ENCODE measurements around the gene KLK13. TPM values are rescaled to one million over a fixed set of nuclear protein-coding genes. Genes with fewer than 3 reads are reported as not detected.

Gene KLK13
- total RNA-seq, 2 experiments from 2014 or later, result not detected

DNA sequence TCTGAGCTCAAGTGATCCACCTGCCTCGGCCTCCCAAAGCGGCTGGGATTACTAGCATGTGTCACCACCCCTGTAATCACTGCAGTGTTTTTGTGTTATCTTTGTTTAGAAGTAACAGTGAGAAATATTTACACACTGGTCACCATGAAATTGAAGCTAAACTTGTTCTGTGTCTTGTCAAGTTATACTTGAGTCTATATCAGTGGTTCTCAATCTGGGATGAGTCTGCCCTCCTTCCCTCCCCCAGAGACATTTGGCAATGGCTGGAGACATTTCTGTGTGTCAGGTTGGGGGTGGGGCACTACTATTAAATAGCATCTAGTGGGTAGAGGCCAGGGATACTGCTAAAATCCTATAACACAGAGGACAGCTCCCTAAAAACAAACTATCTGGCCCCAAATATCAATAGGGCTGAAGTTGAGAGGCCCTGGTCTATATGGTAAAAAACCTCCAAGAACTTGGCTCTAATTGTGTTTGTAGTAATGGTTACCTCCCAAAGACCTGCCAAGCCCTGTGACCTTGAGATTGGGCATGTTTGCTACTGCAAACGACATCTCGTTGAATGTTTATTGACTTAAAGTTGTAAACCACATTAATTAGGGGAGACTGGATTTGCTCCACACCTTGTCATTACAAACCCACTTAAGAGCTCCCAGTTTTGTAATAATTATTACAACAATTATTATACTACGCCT lies 36.4 kb upstream of the KLK13 start:
- no peak for ATAC-seq (ENCODE audit: poor library complexity)
- peaks cover 40% of the 10 kb centered on the region for H3K36me3 ChIP-seq (ENCODE audit: insufficient read depth, low read length)
- no peak overlapping the region for H3K4me3 ChIP-seq (ENCODE audit: low read length)
- H3K27ac ChIP-seq (ENCODE audit: low read depth in 1 of 2, low read length in 2 of 2), result no peak overlapping the region
- Mint-ChIP-seq H3K36me3 (ENCODE audit: low read depth) (peaks cover 73% of the 10 kb centered on the region), H3K27me3 (no peaks in the 10 kb centered on the region), H3K9me3 (no peaks in the 10 kb centered on the region), H3K4me1 (ENCODE audit: low read depth) (peaks cover 47% of the 10 kb centered on the region), H3K4me3 (no peak overlapping the region), H3K27ac (no peak overlapping the region)
- no peaks in the 10 kb centered on the region for H3K9me3 ChIP-seq (ENCODE audit: control insufficient read depth in 1 of 2, insufficient read depth in 1 of 2, low read length in 2 of 2)
- H3K27me3 ChIP-seq (ENCODE audit: control insufficient read depth in 1 of 2, insufficient read depth in 2 of 2, low read length in 2 of 2), result no peaks in the 10 kb centered on the region
- intact Hi-C loops (cut with DNase I, micrococcal nuclease), result loop anchor here in 1 of 2 experiments (10.0 kb wide), 2 partner anchors 603 to 1077 kb away; partner anchors contain the start of genes VRK3 and ZNF473
- ChIA-PET POLR2A (no interaction called here), CTCF (no interaction called here)
- no peak for DNase-seq
- TF ChIP-seq, protein P1, sequence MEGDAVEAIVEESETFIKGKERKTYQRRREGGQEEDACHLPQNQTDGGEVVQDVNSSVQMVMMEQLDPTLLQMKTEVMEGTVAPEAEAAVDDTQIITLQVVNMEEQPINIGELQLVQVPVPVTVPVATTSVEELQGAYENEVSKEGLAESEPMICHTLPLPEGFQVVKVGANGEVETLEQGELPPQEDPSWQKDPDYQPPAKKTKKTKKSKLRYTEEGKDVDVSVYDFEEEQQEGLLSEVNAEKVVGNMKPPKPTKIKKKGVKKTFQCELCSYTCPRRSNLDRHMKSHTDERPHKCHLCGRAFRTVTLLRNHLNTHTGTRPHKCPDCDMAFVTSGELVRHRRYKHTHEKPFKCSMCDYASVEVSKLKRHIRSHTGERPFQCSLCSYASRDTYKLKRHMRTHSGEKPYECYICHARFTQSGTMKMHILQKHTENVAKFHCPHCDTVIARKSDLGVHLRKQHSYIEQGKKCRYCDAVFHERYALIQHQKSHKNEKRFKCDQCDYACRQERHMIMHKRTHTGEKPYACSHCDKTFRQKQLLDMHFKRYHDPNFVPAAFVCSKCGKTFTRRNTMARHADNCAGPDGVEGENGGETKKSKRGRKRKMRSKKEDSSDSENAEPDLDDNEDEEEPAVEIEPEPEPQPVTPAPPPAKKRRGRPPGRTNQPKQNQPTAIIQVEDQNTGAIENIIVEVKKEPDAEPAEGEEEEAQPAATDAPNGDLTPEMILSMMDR (IDR thresholded peaks at IDR 0.05), result no peak
- H3K4me1 ChIP-seq (ENCODE audit: insufficient read depth, low read length), result peaks cover 30% of the 10 kb centered on the region

- no peak for DNase-seq
- no peaks in the 10 kb centered on the region for H3K27me3 Mint-ChIP-seq
- intact Hi-C loops (cut with DNase I, micrococcal nuclease), result loop anchor here in 1 of 2 experiments (10.0 kb wide), 2 partner anchors 604 to 1076 kb away; partner anchors contain the start of genes VRK3 and ZNF473
- no peak overlapping the region for H3K4me3 Mint-ChIP-seq
- TF ChIP-seq, protein P1 (IDR thresholded peaks at IDR 0.05), result no peak
- peaks cover 40% of the 10 kb centered on the region for H3K4me1 Mint-ChIP-seq (ENCODE audit: low read depth)
- no peak overlapping the region for H3K27ac ChIP-seq (ENCODE audit: low read depth in 1 of 2, low read length in 2 of 2)
- ChIA-PET POLR2A (no interaction called here), CTCF (no interaction called here)
- H3K36me3 ChIP-seq (ENCODE audit: insufficient read depth, low read length), result peaks cover 40% of the 10 kb centered on the region
- no peak overlapping the region for H3K27ac Mint-ChIP-seq
- H3K4me1 ChIP-seq (ENCODE audit: insufficient read depth, low read length), result peaks cover 25% of the 10 kb centered on the region
- peaks cover 66% of the 10 kb centered on the region for H3K36me3 Mint-ChIP-seq (ENCODE audit: low read depth)
- no peaks in the 10 kb centered on the region for H3K27me3 ChIP-seq (ENCODE audit: control insufficient read depth in 1 of 2, insufficient read depth in 2 of 2, low read length in 2 of 2)
- no peaks in the 10 kb centered on the region for H3K9me3 ChIP-seq (ENCODE audit: control insufficient read depth in 1 of 2, insufficient read depth in 1 of 2, low read length in 2 of 2)
- ATAC-seq (ENCODE audit: poor library complexity), result no peak
- H3K9me3 Mint-ChIP-seq, result no peaks in the 10 kb centered on the region
- H3K4me3 ChIP-seq (ENCODE audit: low read length), result no peak overlapping the region
Observed at GRCh38 chr19:51100601-51101000, 35.7 kb upstream of the KLK13 start.

GRCh38 chr19:51099047-51099382 lies 34.1 kb upstream of the KLK13 start:
- H3K27me3 Mint-ChIP-seq, result no peaks in the 10 kb centered on the region
- CTCF ChIA-PET, result no interaction called here
- Histone ChIP-seq H3K27me3 (ENCODE audit: control insufficient read depth in 1 of 2, insufficient read depth in 2 of 2, low read length in 2 of 2) (no peaks in the 10 kb centered on the region), H3K4me3 (ENCODE audit: low read length) (peak overlapping the region; percentile 40), H3K27ac (ENCODE audit: low read depth in 1 of 2, low read length in 2 of 2) (peak overlapping the region in 1 of 2 donors; percentile 7), H3K36me3 (ENCODE audit: insufficient read depth, low read length) (peaks cover 40% of the 10 kb centered on the region), H3K9me3 (ENCODE audit: control insufficient read depth in 1 of 2, insufficient read depth in 1 of 2, low read length in 2 of 2) (no peaks in the 10 kb centered on the region), H3K4me1 (ENCODE audit: insufficient read depth, low read length) (peaks cover 25% of the 10 kb centered on the region)
- POLR2A ChIA-PET, result no interaction called here
- H3K36me3 Mint-ChIP-seq (ENCODE audit: low read depth), result peaks cover 56% of the 10 kb centered on the region
- ATAC-seq (ENCODE audit: poor library complexity) (no peak), DNase-seq (no peak)
- H3K27ac Mint-ChIP-seq, result no peak overlapping the region
- peaks cover 31% of the 10 kb centered on the region for H3K4me1 Mint-ChIP-seq (ENCODE audit: low read depth)
- no peaks in the 10 kb centered on the region for H3K9me3 Mint-ChIP-seq
- no peak overlapping the region for H3K4me3 Mint-ChIP-seq
- intact Hi-C loops (cut with DNase I, micrococcal nuclease), result loop anchor here in 1 of 2 experiments (5.0 kb wide), 3 partner anchors 38 to 172 kb away; no protein-coding TSS in a partner anchor
- TF ChIP-seq, protein P1 (IDR thresholded peaks at IDR 0.05), result no peak

All from CD4-positive, alpha-beta T cell (primary cell).